ENCODE measurements around the gene EPHB6. TPM values are rescaled to one million over a fixed set of nuclear protein-coding genes. Genes with fewer than 3 reads are reported as not detected.

The EPHB6 gene
- total RNA-seq, 1 experiment from 2014 or later, result 12.6 TPM

DNA sequence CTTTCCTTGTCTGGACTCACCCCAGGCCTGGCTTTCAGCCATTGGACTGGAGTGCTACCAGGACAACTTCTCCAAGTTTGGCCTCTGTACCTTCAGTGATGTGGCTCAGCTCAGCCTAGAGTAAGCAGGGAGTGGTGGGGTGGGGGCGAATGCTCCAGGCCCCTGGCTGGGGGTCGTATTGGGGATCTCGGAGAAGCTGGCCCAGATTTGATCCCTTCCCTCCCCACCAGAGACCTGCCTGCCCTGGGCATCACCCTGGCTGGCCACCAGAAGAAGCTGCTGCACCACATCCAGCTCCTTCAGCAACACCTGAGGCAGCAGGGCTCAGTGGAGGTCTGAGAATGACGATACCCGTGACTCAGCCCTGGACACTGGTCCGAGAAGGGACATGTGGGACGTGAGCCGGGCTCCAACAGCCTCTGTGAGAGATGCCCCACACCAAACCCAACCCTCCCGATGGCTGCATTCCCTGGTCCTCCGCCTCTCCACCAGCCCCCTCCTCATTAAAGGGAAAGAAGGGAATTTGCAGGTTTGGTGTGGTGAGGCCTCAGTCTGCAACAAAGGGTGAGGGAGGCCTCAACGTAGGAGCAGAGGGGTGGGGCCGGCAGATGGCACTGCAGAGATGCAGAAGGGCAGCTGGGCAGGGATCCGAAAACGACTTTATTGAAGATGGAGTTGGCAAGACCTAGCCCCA lies 15.8 kb downstream of the EPHB6 start:
- Histone ChIP-seq H3K4me2 (ENCODE audit: low read length) (no peak overlapping the region), H3K27me3 (ENCODE audit: insufficient read depth, low read length) (no peaks in the 10 kb centered on the region), H3K9me2 (ENCODE audit: insufficient read depth) (no peaks in the 10 kb centered on the region), H4K20me1 (ENCODE audit: insufficient read depth) (no peaks in the 10 kb centered on the region), H3K36me3 (ENCODE audit: control insufficient read depth in 1 of 2, insufficient read depth in 2 of 2, low read length in 2 of 2) (no peaks in the 10 kb centered on the region), H2AFZ (ENCODE audit: low read depth, low read length, poor library complexity, severe bottlenecking) (no peak overlapping the region), H3K79me2 (ENCODE audit: insufficient read depth, low read length) (no peaks in the 10 kb centered on the region), H3K27ac (ENCODE audit: low read depth, low read length) (no peak overlapping the region), H3K9ac (ENCODE audit: low read length) (no peak overlapping the region), H3K4me1 (ENCODE audit: control insufficient read depth in 1 of 2, insufficient read depth in 2 of 2, low read length in 2 of 2) (no peaks in the 10 kb centered on the region), H3K4me3 (replicated peaks in 1 of 2; ENCODE audit: low read depth in 1 of 2, low read length in 2 of 2) (no peak overlapping the region), H3K9me3 (ENCODE audit: control insufficient read depth in 1 of 2, insufficient read depth in 1 of 2, low read depth in 1 of 2, low read length in 2 of 2) (no peaks in the 10 kb centered on the region)
- ATAC-seq (no peak), DNase-seq (ENCODE audit: low read depth, low spot score) (no peak)
- intact Hi-C loops (cut with micrococcal nuclease), result no loop called here
- no TSS peak for BruUV-seq (replicated peaks)
- ChIA-PET POLR2A (no interaction called here), CTCF (no interaction called here), RAD21 (ENCODE audit: low non-redundant PET in 1 of 2, low total read pairs in 2 of 2, uncharacterized antibody in 2 of 2, unreplicated experiment in 2 of 2) (no interaction called here)
- TF ChIP-seq POLR2AphosphoS5 (IDR thresholded peaks at IDR 0.05; ENCODE audit: low read depth, low read length), result no peak

DNA sequence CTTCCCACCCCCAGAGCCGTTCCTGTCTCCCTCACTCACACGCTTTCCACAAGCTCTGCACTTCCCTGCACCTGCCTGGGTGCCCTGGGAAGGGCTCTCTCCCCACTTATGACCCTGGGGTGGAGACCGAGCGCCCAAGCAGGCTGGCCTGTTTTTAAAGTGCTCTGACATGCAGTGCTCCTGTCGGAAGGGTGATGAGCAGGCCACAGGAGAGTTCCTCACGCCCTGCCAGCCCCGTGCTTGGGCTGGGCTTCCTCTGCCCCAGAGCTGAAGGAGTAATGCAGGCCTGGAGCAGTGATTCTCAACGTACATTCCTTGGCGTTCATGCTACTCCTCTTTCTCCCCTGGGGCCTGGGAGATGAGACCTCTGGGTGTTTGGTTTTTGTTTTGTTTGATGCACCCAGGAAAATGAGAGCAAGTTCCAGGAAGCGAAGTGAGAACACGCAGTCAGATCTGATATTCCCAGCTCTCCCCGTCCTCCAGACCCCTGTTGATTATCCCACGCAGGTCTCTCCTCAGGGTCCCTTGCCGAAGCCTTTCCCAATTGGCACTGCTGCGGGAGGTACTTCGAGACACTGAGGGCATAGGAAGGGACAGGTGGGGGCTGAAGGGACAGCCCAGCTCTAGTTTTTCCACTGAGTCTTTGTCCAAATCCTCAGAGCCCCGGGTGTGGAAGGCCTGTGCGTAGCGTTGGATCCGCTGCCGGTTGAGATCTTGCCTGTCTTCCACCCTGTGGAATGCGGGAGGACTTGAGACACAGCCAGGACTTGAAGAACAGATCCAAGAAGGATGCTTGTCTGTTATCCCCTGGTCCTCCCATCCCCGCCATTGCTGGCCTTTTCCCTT lies 16.6 kb downstream of the EPHB6 start:
- Histone ChIP-seq H3K27me3 (ENCODE audit: insufficient read depth, low read length) (no peaks in the 10 kb centered on the region), H2AFZ (ENCODE audit: low read depth, low read length, poor library complexity, severe bottlenecking) (no peak overlapping the region), H4K20me1 (ENCODE audit: insufficient read depth) (no peaks in the 10 kb centered on the region), H3K79me2 (ENCODE audit: insufficient read depth, low read length) (no peaks in the 10 kb centered on the region), H3K9ac (ENCODE audit: low read length) (no peak overlapping the region), H3K36me3 (ENCODE audit: control insufficient read depth in 1 of 2, insufficient read depth in 2 of 2, low read length in 2 of 2) (no peaks in the 10 kb centered on the region), H3K4me2 (ENCODE audit: low read length) (no peak overlapping the region), H3K27ac (ENCODE audit: low read depth, low read length) (no peak overlapping the region), H3K4me1 (ENCODE audit: control insufficient read depth in 1 of 2, insufficient read depth in 2 of 2, low read length in 2 of 2) (no peaks in the 10 kb centered on the region), H3K9me3 (ENCODE audit: control insufficient read depth in 1 of 2, insufficient read depth in 1 of 2, low read depth in 1 of 2, low read length in 2 of 2) (no peaks in the 10 kb centered on the region), H3K4me3 (replicated peaks in 1 of 2; ENCODE audit: low read depth in 1 of 2, low read length in 2 of 2) (no peak overlapping the region), H3K9me2 (ENCODE audit: insufficient read depth) (no peaks in the 10 kb centered on the region)
- intact Hi-C loops (cut with micrococcal nuclease), result loop anchor here (2.0 kb wide), 1 partner anchor 131 kb away; no protein-coding TSS in a partner anchor
- ChIA-PET POLR2A (no interaction called here), RAD21 (ENCODE audit: low non-redundant PET in 1 of 2, low total read pairs in 2 of 2, uncharacterized antibody in 2 of 2, unreplicated experiment in 2 of 2) (interaction anchor here in 1 of 2 experiments (1.2 kb wide), 1 partner anchor 344 kb away, joined by 3 read pairs; no protein-coding TSS in a partner anchor), CTCF (interaction anchor here (0.8 to 2.9 kb wide), 5 partner anchors 9 to 132 kb away, joined by 3 to 39 read pairs (median 10); partner anchors contain the start of gene EPHB6)
- no peak for TF ChIP-seq JUND (IDR thresholded peaks at IDR 0.05)
- TF ChIP-seq POLR2A (IDR thresholded peaks at IDR 0.05; ENCODE audit: borderline replicate concordance, extremely low read depth, insufficient read depth, insufficient read length), result no peak
- TF ChIP-seq, protein P1, sequence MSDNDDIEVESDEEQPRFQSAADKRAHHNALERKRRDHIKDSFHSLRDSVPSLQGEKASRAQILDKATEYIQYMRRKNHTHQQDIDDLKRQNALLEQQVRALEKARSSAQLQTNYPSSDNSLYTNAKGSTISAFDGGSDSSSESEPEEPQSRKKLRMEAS (IDR thresholded peaks at IDR 0.05), result no peak
- TF ChIP-seq, protein P2, sequence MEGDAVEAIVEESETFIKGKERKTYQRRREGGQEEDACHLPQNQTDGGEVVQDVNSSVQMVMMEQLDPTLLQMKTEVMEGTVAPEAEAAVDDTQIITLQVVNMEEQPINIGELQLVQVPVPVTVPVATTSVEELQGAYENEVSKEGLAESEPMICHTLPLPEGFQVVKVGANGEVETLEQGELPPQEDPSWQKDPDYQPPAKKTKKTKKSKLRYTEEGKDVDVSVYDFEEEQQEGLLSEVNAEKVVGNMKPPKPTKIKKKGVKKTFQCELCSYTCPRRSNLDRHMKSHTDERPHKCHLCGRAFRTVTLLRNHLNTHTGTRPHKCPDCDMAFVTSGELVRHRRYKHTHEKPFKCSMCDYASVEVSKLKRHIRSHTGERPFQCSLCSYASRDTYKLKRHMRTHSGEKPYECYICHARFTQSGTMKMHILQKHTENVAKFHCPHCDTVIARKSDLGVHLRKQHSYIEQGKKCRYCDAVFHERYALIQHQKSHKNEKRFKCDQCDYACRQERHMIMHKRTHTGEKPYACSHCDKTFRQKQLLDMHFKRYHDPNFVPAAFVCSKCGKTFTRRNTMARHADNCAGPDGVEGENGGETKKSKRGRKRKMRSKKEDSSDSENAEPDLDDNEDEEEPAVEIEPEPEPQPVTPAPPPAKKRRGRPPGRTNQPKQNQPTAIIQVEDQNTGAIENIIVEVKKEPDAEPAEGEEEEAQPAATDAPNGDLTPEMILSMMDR (IDR thresholded peaks at IDR 0.05 in 2 of 3, conservative IDR thresholded peaks at IDR 0.05 in 1 of 3; ENCODE audit: borderline replicate concordance in 1 of 3, insufficient read depth in 1 of 3, low read depth in 2 of 3, low read length in 2 of 3), result no peak
- no peak for TF ChIP-seq TCF7L2 (IDR thresholded peaks at IDR 0.05; ENCODE audit: borderline replicate concordance, extremely low read depth, insufficient read depth, insufficient read length)
- no peak for TF ChIP-seq SIN3A (IDR thresholded peaks at IDR 0.05; ENCODE audit: low read depth)
- TF ChIP-seq RAD21 (IDR thresholded peaks at IDR 0.05; ENCODE audit: low read depth), result no peak
- no peak for TF ChIP-seq EZH2phosphoT487 (IDR thresholded peaks at IDR 0.05; ENCODE audit: borderline replicate concordance)
- TF ChIP-seq CEBPB (IDR thresholded peaks at IDR 0.05; ENCODE audit: low read depth), result no peak
- TF ChIP-seq, protein P3, sequence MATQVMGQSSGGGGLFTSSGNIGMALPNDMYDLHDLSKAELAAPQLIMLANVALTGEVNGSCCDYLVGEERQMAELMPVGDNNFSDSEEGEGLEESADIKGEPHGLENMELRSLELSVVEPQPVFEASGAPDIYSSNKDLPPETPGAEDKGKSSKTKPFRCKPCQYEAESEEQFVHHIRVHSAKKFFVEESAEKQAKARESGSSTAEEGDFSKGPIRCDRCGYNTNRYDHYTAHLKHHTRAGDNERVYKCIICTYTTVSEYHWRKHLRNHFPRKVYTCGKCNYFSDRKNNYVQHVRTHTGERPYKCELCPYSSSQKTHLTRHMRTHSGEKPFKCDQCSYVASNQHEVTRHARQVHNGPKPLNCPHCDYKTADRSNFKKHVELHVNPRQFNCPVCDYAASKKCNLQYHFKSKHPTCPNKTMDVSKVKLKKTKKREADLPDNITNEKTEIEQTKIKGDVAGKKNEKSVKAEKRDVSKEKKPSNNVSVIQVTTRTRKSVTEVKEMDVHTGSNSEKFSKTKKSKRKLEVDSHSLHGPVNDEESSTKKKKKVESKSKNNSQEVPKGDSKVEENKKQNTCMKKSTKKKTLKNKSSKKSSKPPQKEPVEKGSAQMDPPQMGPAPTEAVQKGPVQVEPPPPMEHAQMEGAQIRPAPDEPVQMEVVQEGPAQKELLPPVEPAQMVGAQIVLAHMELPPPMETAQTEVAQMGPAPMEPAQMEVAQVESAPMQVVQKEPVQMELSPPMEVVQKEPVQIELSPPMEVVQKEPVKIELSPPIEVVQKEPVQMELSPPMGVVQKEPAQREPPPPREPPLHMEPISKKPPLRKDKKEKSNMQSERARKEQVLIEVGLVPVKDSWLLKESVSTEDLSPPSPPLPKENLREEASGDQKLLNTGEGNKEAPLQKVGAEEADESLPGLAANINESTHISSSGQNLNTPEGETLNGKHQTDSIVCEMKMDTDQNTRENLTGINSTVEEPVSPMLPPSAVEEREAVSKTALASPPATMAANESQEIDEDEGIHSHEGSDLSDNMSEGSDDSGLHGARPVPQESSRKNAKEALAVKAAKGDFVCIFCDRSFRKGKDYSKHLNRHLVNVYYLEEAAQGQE (IDR thresholded peaks at IDR 0.05; ENCODE audit: low read depth), result no peak
- ATAC-seq (no peak), DNase-seq (ENCODE audit: low read depth, low spot score) (no peak)
- BruUV-seq (replicated peaks), result no TSS peak
